ENCODE data around the gene MCC. TPM values are rescaled to one million over a fixed set of nuclear protein-coding genes. Genes with fewer than 3 reads are reported as not detected.

Gene MCC
- total RNA-seq, 4 donors from 2014 or later, result 6.8 to 11.9 (median 9.0) TPM

DNA sequence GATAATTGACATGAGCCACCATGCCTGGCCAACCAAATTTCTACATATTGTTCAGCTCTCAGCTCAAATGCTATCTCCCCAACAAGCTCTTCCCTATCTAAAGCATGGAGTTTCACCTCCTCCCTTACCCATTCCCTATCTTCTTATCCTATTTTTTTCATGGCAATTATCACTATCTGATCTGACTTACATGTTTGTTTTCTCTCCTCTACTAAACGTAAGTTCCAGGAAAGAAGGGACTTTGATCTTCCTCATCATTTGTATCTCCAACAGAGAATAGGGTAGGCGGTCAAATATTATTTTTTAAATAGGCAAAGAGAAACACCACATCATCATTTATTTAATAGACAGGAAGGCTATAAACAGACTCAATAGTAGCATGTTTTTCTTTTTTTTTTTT, 381.4 kb downstream of the MCC start:
- Histone ChIP-seq H3K27ac (no peak overlapping the region), H3K9me3 (no peaks in the 10 kb centered on the region), H3K27me3 (no peaks in the 10 kb centered on the region), H3K36me3 (no peaks in the 10 kb centered on the region), H3K4me3 (no peak overlapping the region), H3K4me1 (no peaks in the 10 kb centered on the region)
- DNase-seq (no peak), ATAC-seq (no peak)
- intact Hi-C loops (cut with DNase I; ENCODE audit: low total_unique reads) (no loop called here), in situ Hi-C loops (cut with MboI; ENCODE audit: low sequenced_read_pairs in 4 of 4) (no loop called here)
- TF ChIP-seq, protein P1, sequence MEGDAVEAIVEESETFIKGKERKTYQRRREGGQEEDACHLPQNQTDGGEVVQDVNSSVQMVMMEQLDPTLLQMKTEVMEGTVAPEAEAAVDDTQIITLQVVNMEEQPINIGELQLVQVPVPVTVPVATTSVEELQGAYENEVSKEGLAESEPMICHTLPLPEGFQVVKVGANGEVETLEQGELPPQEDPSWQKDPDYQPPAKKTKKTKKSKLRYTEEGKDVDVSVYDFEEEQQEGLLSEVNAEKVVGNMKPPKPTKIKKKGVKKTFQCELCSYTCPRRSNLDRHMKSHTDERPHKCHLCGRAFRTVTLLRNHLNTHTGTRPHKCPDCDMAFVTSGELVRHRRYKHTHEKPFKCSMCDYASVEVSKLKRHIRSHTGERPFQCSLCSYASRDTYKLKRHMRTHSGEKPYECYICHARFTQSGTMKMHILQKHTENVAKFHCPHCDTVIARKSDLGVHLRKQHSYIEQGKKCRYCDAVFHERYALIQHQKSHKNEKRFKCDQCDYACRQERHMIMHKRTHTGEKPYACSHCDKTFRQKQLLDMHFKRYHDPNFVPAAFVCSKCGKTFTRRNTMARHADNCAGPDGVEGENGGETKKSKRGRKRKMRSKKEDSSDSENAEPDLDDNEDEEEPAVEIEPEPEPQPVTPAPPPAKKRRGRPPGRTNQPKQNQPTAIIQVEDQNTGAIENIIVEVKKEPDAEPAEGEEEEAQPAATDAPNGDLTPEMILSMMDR (IDR thresholded peaks at IDR 0.05 in 4 of 5, conservative IDR thresholded peaks at IDR 0.05 in 1 of 5), result no peak
- TF ChIP-seq POLR2A (IDR thresholded peaks at IDR 0.05), result no peak

GRCh38 chr5:113105693-113106280, 382.5 kb downstream of the MCC start:
- no peak overlapping the region for H3K4me3 ChIP-seq
- no peaks in the 10 kb centered on the region for H3K36me3 ChIP-seq
- intact Hi-C loops (cut with DNase I; ENCODE audit: low total_unique reads), result no loop called here
- H3K27me3 ChIP-seq, result no peaks in the 10 kb centered on the region
- H3K4me1 ChIP-seq, result peaks cover 0 to 3% of the 10 kb centered on the region in 2 donors
- ATAC-seq, result no peak
- no peak for TF ChIP-seq POLR2A (IDR thresholded peaks at IDR 0.05)
- TF ChIP-seq, protein P1 (IDR thresholded peaks at IDR 0.05 in 4 of 5, conservative IDR thresholded peaks at IDR 0.05 in 1 of 5), result no peak
- H3K9me3 ChIP-seq, result no peaks in the 10 kb centered on the region
- in situ Hi-C loops (cut with MboI; ENCODE audit: low sequenced_read_pairs in 4 of 4), result no loop called here
- no peak overlapping the region for H3K27ac ChIP-seq
- no peak for DNase-seq

GRCh38 chr5:113103330-113103729, 384.9 kb downstream of the MCC start:
- H3K4me1 ChIP-seq, result peaks cover 0 to 12% of the 10 kb centered on the region in 2 donors
- no peaks in the 10 kb centered on the region for H3K36me3 ChIP-seq
- H3K4me3 ChIP-seq, result no peak overlapping the region
- no peaks in the 10 kb centered on the region for H3K27me3 ChIP-seq
- no peak overlapping the region for H3K27ac ChIP-seq
- ATAC-seq, result no peak
- no peaks in the 10 kb centered on the region for H3K9me3 ChIP-seq
- in situ Hi-C loops (cut with MboI; ENCODE audit: low sequenced_read_pairs in 4 of 4) (no loop called here), intact Hi-C loops (cut with DNase I; ENCODE audit: low total_unique reads) (no loop called here)
- no peak for DNase-seq
- TF ChIP-seq, protein P1 (IDR thresholded peaks at IDR 0.05 in 4 of 5, conservative IDR thresholded peaks at IDR 0.05 in 1 of 5), result no peak
- no peak for TF ChIP-seq POLR2A (IDR thresholded peaks at IDR 0.05)

DNA sequence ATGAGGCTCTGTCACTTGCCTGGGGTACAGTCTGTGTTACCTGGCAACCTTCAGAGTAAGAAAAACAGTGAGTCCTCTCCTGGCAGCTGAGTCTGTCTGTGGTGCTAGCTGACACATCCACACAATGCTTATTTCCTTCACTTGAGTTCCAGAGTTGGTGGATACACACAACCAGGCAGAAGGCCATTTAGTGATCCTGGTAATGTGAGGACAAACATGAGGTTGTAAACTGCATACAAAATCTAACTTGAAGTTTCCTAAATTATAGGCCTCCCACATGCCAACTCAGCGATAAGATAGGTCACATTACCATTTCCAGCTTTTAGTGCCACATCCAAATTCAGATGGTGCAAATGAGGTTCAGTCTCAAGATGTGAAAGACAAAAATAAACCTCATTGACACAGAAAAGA, 386.1 kb downstream of the MCC start:
- intact Hi-C loops (cut with DNase I; ENCODE audit: low total_unique reads), result no loop called here
- no peaks in the 10 kb centered on the region for H3K9me3 ChIP-seq
- no peaks in the 10 kb centered on the region for H3K36me3 ChIP-seq
- peak overlapping the region in 1 of 4 donors; percentile 74 for H3K27ac ChIP-seq
- no peaks in the 10 kb centered on the region for H3K27me3 ChIP-seq
- DNase-seq, result no peak
- no peak for TF ChIP-seq POLR2A (IDR thresholded peaks at IDR 0.05)
- TF ChIP-seq, protein P1 (IDR thresholded peaks at IDR 0.05 in 4 of 5, conservative IDR thresholded peaks at IDR 0.05 in 1 of 5), result no peak
- peak in 1 of 2 donors; percentile 41 for ATAC-seq
- H3K4me1 ChIP-seq, result peaks cover 0 to 12% of the 10 kb centered on the region in 2 donors
- in situ Hi-C loops (cut with MboI; ENCODE audit: low sequenced_read_pairs in 4 of 4), result no loop called here
- H3K4me3 ChIP-seq, result no peak overlapping the region

GRCh38 chr5:113100981-113101380, 387.3 kb downstream of the MCC start:
- Histone ChIP-seq H3K4me1 (peaks cover 0 to 12% of the 10 kb centered on the region in 2 donors), H3K9me3 (no peaks in the 10 kb centered on the region), H3K36me3 (no peaks in the 10 kb centered on the region), H3K27me3 (no peaks in the 10 kb centered on the region), H3K27ac (peak overlapping the region in 1 of 4 donors; percentile 74), H3K4me3 (no peak overlapping the region)
- in situ Hi-C loops (cut with MboI; ENCODE audit: low sequenced_read_pairs in 4 of 4), result no loop called here
- no peak for DNase-seq
- peak in 1 of 2 donors; percentile 38 for ATAC-seq
- no peak for TF ChIP-seq POLR2A (IDR thresholded peaks at IDR 0.05)
- TF ChIP-seq, protein P1 (IDR thresholded peaks at IDR 0.05 in 4 of 5, conservative IDR thresholded peaks at IDR 0.05 in 1 of 5), result no peak
- intact Hi-C loops (cut with DNase I; ENCODE audit: low total_unique reads), result no loop called here
